Epithelial cell of esophagus (primary cell): ENCODE measurements around the gene UST.

Source experiments
- DNase-seq: peaks from one replicate; pipeline ENCODE4 v3.0.0; 2010; ENCODE audit warnings: low read depth
- H3K4me3 ChIP-seq: 2 replicates; pipeline ENCODE4 v1.5.1; 2011; ENCODE audit warnings: mild to moderate bottlenecking, low read length, control low read depth
- TF ChIP-seq, protein P1 (sequence below): IDR thresholded peaks from 2 replicates; pipeline ENCODE4 v1.5.1; 2011; ENCODE audit warnings: low read depth, mild to moderate bottlenecking, low read length, control low read depth, inconsistent platforms; ENCODE audit not compliant: insufficient read depth; ENCODE audit errors: missing control alignments

The UST gene

GRCh38 chr6:148735989-148736388, 10.8 kb upstream of the UST start:
- TF ChIP-seq, protein P1, sequence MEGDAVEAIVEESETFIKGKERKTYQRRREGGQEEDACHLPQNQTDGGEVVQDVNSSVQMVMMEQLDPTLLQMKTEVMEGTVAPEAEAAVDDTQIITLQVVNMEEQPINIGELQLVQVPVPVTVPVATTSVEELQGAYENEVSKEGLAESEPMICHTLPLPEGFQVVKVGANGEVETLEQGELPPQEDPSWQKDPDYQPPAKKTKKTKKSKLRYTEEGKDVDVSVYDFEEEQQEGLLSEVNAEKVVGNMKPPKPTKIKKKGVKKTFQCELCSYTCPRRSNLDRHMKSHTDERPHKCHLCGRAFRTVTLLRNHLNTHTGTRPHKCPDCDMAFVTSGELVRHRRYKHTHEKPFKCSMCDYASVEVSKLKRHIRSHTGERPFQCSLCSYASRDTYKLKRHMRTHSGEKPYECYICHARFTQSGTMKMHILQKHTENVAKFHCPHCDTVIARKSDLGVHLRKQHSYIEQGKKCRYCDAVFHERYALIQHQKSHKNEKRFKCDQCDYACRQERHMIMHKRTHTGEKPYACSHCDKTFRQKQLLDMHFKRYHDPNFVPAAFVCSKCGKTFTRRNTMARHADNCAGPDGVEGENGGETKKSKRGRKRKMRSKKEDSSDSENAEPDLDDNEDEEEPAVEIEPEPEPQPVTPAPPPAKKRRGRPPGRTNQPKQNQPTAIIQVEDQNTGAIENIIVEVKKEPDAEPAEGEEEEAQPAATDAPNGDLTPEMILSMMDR: no peak
- DNase-seq: peak; percentile 28
- no peak overlapping the region for H3K4me3 ChIP-seq

- peak; percentile 38 for DNase-seq
- H3K4me3 ChIP-seq: no peak overlapping the region
- TF ChIP-seq, protein P1: no peak
Observed at GRCh38 chr6:148736774-148737412, 9.9 kb upstream of the UST start.

- DNase-seq: no peak
- H3K4me3 ChIP-seq: no peak overlapping the region
- TF ChIP-seq, protein P1: no peak
Observed at GRCh38 chr6:148737806-148738205, 9.0 kb upstream of the UST start.

DNA sequence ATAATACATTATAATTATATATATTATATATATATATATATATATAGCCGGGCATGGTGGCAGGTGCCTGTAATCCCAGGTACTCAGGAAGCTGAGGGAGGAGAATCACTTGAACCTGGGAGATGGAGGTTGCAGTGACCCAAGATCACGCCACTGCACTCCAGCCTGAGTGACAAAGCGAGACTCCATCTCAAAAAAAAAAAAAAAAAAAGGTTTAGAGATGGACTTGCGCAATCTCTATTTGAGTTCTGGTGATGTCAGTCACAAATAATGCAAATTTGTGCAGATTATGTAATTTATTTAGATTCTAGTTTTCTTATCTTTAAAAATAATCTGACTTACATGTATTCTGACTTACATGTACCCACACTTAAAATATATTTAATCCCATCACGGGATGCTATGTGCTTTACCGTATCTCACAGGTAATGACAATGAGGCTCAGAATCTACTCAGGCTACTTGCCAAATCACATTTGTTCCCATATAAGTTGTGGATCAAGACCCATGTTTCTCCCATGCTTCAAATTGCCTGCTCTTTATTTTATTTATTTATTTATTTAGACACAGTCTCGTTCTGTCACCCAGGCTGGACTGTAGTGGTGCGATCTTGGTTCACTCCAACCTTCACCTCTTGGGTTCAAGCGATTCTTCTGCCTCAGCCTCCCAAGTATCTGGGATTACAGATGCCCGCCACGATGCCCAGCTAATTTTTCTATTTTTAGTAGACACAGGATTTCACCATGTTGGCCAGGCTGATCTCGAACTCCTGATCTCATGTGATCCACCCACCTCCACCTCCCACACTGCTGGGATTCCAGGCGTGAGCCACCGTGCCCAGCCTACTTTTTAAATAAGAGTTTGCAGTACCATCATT, 7.6 kb upstream of the UST start:
- TF ChIP-seq, protein P1: no peak
- no peak overlapping the region for H3K4me3 ChIP-seq
- DNase-seq: peak; percentile 12

DNA sequence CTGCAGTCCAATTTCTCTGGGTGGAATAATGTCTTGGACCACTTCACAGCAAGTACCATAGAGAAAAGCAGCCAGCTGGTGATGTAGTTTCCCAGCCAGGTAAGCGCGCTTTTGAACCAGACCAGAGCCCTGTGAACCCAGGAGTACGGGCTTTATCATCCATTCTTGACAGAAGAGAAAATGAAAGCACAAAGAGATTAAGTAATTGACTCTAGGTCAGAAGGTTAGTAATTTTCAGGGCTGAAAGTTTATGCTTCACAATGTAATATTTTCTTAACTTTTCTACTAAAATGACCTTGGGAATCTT, 7.1 kb upstream of the UST start:
- TF ChIP-seq, protein P1: no peak
- no peak for DNase-seq
- no peak overlapping the region for H3K4me3 ChIP-seq

DNA sequence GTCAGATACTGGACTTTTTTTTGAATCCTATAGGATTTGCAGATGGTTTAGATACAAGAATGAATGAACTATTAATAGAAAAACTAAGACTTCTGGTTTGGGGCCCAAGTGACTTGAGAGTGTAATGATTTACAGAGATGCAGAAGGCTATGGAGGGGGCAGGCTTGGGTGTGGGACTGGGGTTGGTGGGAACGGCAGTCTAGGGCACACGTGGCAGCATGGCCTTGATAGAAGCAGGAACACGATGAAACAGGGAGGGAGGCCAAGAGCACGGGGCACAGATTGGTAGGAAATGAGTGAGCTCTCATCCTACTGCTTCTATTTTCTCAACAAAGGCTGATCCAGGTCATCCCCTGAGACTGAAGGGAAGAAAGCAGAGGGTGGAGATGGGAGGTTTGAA, 3.4 kb upstream of the UST start:
- H3K4me3 ChIP-seq: no peak overlapping the region
- DNase-seq: no peak
- TF ChIP-seq, protein P1: no peak
